ENCODE measurements around the gene HOXB8. TPM values are rescaled to one million over a fixed set of nuclear protein-coding genes. Genes with fewer than 3 reads are reported as not detected.

The HOXB8 gene
- total RNA-seq, 1 donor from 2014 or later: not detected

DNA sequence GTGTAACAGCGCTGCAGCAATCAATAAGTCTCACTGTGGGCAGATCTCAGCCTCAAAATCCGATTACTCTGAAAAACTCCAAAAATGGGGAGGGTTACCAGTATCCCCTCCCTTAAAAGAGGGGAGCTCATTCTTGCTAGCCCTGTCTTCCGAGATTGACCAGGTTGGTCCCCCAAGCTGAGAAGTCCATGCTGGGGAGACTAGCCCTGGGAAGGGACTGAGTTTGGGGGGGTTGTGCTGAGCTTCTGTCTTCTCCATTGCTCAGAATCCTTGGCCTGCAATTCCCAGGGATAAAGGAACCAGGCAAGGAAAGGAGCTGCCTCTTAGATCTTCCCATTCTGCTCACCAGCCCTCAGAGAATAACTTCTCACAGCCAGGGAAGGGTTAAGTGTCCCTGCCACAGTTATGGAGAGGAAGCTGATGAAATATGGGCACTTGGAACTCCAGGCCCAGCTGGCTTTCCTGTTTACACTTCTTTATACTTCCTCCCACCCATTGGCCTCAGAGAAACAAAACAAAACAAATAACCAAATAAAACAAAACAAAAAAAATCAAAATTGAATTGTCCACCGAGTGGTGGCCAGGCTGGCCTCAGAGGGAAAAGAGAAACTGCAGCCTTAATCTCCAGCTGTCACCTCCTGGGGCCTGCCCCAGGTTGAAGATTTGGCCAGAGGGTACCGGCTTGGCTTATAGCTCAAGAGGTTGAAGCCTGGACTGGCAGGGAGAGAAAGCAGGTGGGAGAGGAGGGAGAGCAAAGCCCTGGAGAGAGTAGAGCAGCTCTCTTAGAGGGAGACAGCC lies 27.6 kb downstream of the HOXB8 start:
- no peak overlapping the region for H3K4me3 Mint-ChIP-seq (ENCODE audit: unreplicated experiment)
- Histone ChIP-seq H3K79me2 (ENCODE audit: insufficient read depth, low read length) (peaks cover 25% of the 10 kb centered on the region), H3K9ac (ENCODE audit: low read length) (no peak overlapping the region), H3K4me1 (ENCODE audit: insufficient read depth, low read length) (peaks cover 14% of the 10 kb centered on the region), H3K27me3 (ENCODE audit: insufficient read depth, low read length) (peaks cover 74% of the 10 kb centered on the region), H2AFZ (ENCODE audit: low read depth, low read length) (no peak overlapping the region), H3K36me3 (ENCODE audit: insufficient read depth, low read length) (no peaks in the 10 kb centered on the region), H3K9me3 (ENCODE audit: insufficient read depth, low read depth, low read length) (no peaks in the 10 kb centered on the region), H3K27ac (ENCODE audit: low read depth, low read length) (no peak overlapping the region), H3K4me2 (ENCODE audit: low read length) (no peak overlapping the region), H3K4me3 (ENCODE audit: insufficient read depth, low read depth, low read length) (no peak overlapping the region), H4K20me1 (ENCODE audit: insufficient read depth, low read length) (no peaks in the 10 kb centered on the region)
- no peak overlapping the region for H3K27ac Mint-ChIP-seq (ENCODE audit: unreplicated experiment)
- H3K9me3 Mint-ChIP-seq (ENCODE audit: unreplicated experiment): peaks cover 23% of the 10 kb centered on the region
- no peak for DNase-seq (ENCODE audit: low read depth)
- no peaks in the 10 kb centered on the region for H3K36me3 Mint-ChIP-seq (ENCODE audit: low read depth, unreplicated experiment)
- TF ChIP-seq, protein P1, sequence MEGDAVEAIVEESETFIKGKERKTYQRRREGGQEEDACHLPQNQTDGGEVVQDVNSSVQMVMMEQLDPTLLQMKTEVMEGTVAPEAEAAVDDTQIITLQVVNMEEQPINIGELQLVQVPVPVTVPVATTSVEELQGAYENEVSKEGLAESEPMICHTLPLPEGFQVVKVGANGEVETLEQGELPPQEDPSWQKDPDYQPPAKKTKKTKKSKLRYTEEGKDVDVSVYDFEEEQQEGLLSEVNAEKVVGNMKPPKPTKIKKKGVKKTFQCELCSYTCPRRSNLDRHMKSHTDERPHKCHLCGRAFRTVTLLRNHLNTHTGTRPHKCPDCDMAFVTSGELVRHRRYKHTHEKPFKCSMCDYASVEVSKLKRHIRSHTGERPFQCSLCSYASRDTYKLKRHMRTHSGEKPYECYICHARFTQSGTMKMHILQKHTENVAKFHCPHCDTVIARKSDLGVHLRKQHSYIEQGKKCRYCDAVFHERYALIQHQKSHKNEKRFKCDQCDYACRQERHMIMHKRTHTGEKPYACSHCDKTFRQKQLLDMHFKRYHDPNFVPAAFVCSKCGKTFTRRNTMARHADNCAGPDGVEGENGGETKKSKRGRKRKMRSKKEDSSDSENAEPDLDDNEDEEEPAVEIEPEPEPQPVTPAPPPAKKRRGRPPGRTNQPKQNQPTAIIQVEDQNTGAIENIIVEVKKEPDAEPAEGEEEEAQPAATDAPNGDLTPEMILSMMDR (IDR thresholded peaks at IDR 0.05; ENCODE audit: insufficient read depth, low read depth, low read length): no peak
- no peak for TF ChIP-seq EZH2 (IDR thresholded peaks at IDR 0.05; ENCODE audit: insufficient read depth, low read length)
- no peak for FAIRE-seq
- peaks cover 3% of the 10 kb centered on the region for H3K4me1 Mint-ChIP-seq (ENCODE audit: low read depth, unreplicated experiment)
- H3K27me3 Mint-ChIP-seq (ENCODE audit: low read depth, unreplicated experiment): peaks cover 95% of the 10 kb centered on the region

DNA sequence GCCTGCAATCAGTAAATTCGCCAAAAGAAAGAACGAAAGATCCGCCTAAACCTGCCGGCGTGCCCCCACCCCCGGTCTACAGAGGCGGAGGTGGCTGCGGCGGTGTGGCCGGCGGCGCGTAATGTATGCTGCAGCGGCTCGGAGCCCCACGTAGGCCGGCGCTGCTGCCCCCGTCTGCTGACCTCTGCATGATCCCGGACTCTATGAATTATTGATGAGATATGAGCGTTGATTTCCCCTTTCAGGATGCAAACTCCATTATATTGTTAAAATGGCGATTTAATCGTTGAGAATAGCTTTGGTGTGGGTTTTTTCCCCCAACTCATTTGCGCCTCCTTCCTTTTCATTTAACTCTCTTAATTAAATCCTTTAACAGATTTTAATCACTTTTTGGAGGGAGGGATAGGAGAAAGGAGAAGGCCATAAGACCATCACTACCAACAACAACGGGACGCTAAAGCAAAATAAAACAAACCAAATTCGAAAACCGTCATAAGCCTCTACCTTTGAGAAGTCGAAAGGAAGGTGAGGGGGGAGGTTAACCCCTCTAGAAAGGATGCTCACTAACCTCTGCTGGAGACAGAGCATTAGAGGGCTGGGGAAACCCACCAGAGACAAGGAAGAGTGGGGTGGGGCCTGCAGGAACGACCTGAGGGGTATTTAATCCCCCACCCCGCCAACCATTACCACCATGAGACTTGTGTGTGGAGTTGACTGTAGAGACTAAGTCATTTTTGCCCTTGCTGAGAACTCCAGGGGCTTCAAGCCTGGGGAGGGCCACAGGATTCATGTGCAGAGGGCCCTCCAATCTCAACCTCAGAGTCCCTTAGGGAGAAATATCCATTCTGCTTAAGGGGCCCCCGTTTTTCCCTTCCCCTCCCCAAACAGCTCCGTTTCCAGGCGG lies 28.5 kb downstream of the HOXB8 start:
- Histone ChIP-seq H2AFZ (ENCODE audit: low read depth, low read length) (peak overlapping the region; percentile 67), H3K4me3 (ENCODE audit: insufficient read depth, low read depth, low read length) (no peak overlapping the region), H3K36me3 (ENCODE audit: insufficient read depth, low read length) (no peaks in the 10 kb centered on the region), H3K79me2 (ENCODE audit: insufficient read depth, low read length) (peaks cover 22% of the 10 kb centered on the region), H3K9me3 (ENCODE audit: insufficient read depth, low read depth, low read length) (no peaks in the 10 kb centered on the region), H3K4me2 (ENCODE audit: low read length) (peak overlapping the region; percentile 90), H3K27ac (ENCODE audit: low read depth, low read length) (peak overlapping the region; percentile 58), H3K9ac (ENCODE audit: low read length) (peak overlapping the region; percentile 74), H3K27me3 (ENCODE audit: insufficient read depth, low read length) (peaks cover 79% of the 10 kb centered on the region), H3K4me1 (ENCODE audit: insufficient read depth, low read length) (peaks cover 14% of the 10 kb centered on the region), H4K20me1 (ENCODE audit: insufficient read depth, low read length) (no peaks in the 10 kb centered on the region)
- Mint-ChIP-seq H3K27ac (ENCODE audit: unreplicated experiment) (no peak overlapping the region), H3K36me3 (ENCODE audit: low read depth, unreplicated experiment) (no peaks in the 10 kb centered on the region), H3K27me3 (ENCODE audit: low read depth, unreplicated experiment) (peaks cover 99% of the 10 kb centered on the region), H3K4me1 (ENCODE audit: low read depth, unreplicated experiment) (peaks cover 3% of the 10 kb centered on the region), H3K4me3 (ENCODE audit: unreplicated experiment) (no peak overlapping the region), H3K9me3 (ENCODE audit: unreplicated experiment) (peaks cover 26% of the 10 kb centered on the region)
- no peak for TF ChIP-seq EZH2 (IDR thresholded peaks at IDR 0.05; ENCODE audit: insufficient read depth, low read length)
- TF ChIP-seq, protein P1 (IDR thresholded peaks at IDR 0.05; ENCODE audit: insufficient read depth, low read depth, low read length): no peak
- DNase-seq (ENCODE audit: low read depth): no peak
- FAIRE-seq: no peak

All from astrocyte (in vitro differentiated cells and primary cell).